GM12801 (cell line): Measurements from ENCODE around the gene SGMS2.

ENCODE experiments used
- TF ChIP-seq, protein P1 (sequence below): IDR thresholded peaks from one replicate; pipeline ENCODE4 v1.5.1; 2011; ENCODE audit warnings: control low read depth; ENCODE audit not compliant: insufficient read length; ENCODE audit errors: extremely low read depth

SGMS2 gene

GRCh38 chr4:107900508-107900907 lies 75.8 kb downstream of the SGMS2 start:
- TF ChIP-seq, protein P1, sequence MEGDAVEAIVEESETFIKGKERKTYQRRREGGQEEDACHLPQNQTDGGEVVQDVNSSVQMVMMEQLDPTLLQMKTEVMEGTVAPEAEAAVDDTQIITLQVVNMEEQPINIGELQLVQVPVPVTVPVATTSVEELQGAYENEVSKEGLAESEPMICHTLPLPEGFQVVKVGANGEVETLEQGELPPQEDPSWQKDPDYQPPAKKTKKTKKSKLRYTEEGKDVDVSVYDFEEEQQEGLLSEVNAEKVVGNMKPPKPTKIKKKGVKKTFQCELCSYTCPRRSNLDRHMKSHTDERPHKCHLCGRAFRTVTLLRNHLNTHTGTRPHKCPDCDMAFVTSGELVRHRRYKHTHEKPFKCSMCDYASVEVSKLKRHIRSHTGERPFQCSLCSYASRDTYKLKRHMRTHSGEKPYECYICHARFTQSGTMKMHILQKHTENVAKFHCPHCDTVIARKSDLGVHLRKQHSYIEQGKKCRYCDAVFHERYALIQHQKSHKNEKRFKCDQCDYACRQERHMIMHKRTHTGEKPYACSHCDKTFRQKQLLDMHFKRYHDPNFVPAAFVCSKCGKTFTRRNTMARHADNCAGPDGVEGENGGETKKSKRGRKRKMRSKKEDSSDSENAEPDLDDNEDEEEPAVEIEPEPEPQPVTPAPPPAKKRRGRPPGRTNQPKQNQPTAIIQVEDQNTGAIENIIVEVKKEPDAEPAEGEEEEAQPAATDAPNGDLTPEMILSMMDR, result no peak

DNA sequence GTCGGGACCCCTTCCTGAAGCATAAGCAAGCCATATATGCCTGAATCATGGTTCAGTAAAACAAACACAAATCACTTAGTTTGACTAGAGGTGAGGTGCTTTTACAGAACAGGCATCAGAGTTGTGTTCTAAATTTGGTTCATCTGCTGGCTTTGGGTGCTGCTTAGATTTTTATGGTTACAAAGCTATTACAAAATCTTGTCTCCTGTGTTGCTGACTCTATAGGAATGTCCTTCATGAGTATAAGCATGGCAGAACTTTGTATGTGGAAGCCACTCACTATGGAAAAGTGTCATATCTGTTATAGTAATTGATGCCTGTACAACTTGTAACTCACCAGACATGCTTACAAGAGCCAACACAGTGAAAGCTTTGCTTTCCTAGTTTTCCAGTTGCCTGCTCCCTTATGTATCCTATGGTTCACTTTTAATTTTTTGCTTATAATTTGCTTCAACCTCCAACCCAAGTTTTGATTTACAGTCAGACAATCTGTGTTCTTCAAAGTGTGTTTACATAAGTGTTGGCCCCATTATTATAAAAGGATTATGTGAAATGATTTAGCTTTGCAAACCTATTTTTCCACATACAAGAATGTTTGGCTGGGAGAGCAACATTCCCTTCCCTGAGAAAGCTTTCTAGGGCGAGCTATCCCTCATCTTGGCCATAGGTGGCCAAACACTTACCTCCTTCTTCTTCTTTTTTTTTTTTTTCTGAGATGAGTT lies 76.6 kb downstream of the SGMS2 start:
- TF ChIP-seq, protein P1, result no peak

GRCh38 chr4:107902715-107903114 lies 78.0 kb downstream of the SGMS2 start:
- TF ChIP-seq, protein P1, result no peak

- TF ChIP-seq, protein P1, result no peak
These were observed 81.8 kb downstream of the SGMS2 start for GRCh38 chr4:107906458-107907100.

- TF ChIP-seq, protein P1, result no peak
These were observed 83.6 kb downstream of the SGMS2 start for GRCh38 chr4:107908377-107908776.

- TF ChIP-seq, protein P1, result no peak
These were observed 88.7 kb downstream of the SGMS2 start for GRCh38 chr4:107913283-107913899.

- TF ChIP-seq, protein P1, result no peak
These were observed 90.5 kb downstream of the SGMS2 start for GRCh38 chr4:107915220-107915619.
